KOPT-K1 (cell line): ENCODE results near the gene AQP11.
"Not testable (repeated sequence)": the region's sequence is repeated elsewhere in the genome, so short reads cannot be mapped to it uniquely, and the experiment has no call there.

Experiments
- H3K27ac ChIP-seq: fragments of 200-600 bp; sonication (generic); 2 replicates; pipeline ENCODE4 v1.5.1; 2016; ENCODE audit warnings: antibody characterized with exemption, mild to moderate bottlenecking, low read depth, low read length; ENCODE audit not compliant: poor library complexity, severe bottlenecking
- H3K36me3 ChIP-seq: fragments of 200-600 bp; sonication (generic); 2 replicates; pipeline ENCODE4 v1.5.1; 2017; ENCODE audit warnings: antibody characterized with exemption, mild to moderate bottlenecking, low read length, moderate library complexity; ENCODE audit not compliant: insufficient read depth
- H3K9me3 ChIP-seq: fragments of 200-600 bp; sonication (generic); 2 replicates; pipeline ENCODE4 v1.5.1; 2017; ENCODE audit warnings: antibody characterized with exemption, low read length, mild to moderate bottlenecking; ENCODE audit not compliant: insufficient read depth, poor library complexity, severe bottlenecking

Gene AQP11

GRCh38 chr11:77569676-77570070, 20.1 kb upstream of the AQP11 start:
- Histone ChIP-seq H3K36me3 (no peaks in the 10 kb centered on the region), H3K9me3 (no peaks in the 10 kb centered on the region), H3K27ac (no peak overlapping the region)

- not testable (repeated sequence) for H3K9me3 ChIP-seq, H3K27ac ChIP-seq, H3K36me3 ChIP-seq
These were observed 18.9 kb upstream of the AQP11 start for GRCh38 chr11:77570896-77571295.

- not testable (repeated sequence) for H3K9me3 ChIP-seq, H3K27ac ChIP-seq, H3K36me3 ChIP-seq
These were observed 14.3 kb upstream of the AQP11 start for GRCh38 chr11:77575428-77575827.

- peaks cover 49% of the 10 kb centered on the region for H3K9me3 ChIP-seq
These were observed 8.9 kb upstream of the AQP11 start for GRCh38 chr11:77580712-77581337.

GRCh38 chr11:77589181-77589520, 602 bp upstream of the AQP11 start:
- Histone ChIP-seq H3K27ac (no peak overlapping the region), H3K36me3 (peaks cover 8% of the 10 kb centered on the region), H3K9me3 (peaks cover 10% of the 10 kb centered on the region)

More at GRCh38 chr11:77580712-77581337, 8.9 kb upstream of the AQP11 start:
- Histone ChIP-seq H3K27ac (no peak overlapping the region), H3K36me3 (peaks cover 11% of the 10 kb centered on the region; the same call in 1 of the 2 replicates)

- Histone ChIP-seq H3K27ac (no peak overlapping the region), H3K9me3 (peaks cover 8% of the 10 kb centered on the region), H3K36me3 (peaks cover 8% of the 10 kb centered on the region)
These were observed 535 bp downstream of the AQP11 start for GRCh38 chr11:77590194-77590782.

GRCh38 chr11:77592727-77593126, 3.0 kb downstream of the AQP11 start:
- Histone ChIP-seq H3K36me3 (peaks cover 8% of the 10 kb centered on the region), H3K9me3 (peaks cover 8% of the 10 kb centered on the region), H3K27ac (no peak overlapping the region)

GRCh38 chr11:77593883-77594282, 4.1 kb downstream of the AQP11 start:
- Histone ChIP-seq H3K9me3 (peaks cover 8% of the 10 kb centered on the region), H3K36me3 (peaks cover 8% of the 10 kb centered on the region), H3K27ac (no peak overlapping the region)

- H3K27ac ChIP-seq, result no peak overlapping the region
- H3K9me3 ChIP-seq, result no peaks in the 10 kb centered on the region
- no peaks in the 10 kb centered on the region; the same call in 1 of the 2 replicates for H3K36me3 ChIP-seq
These were observed 6.9 kb downstream of the AQP11 start for GRCh38 chr11:77596626-77597025.

- H3K27ac ChIP-seq, result no peak overlapping the region
- H3K36me3 ChIP-seq, result peaks cover 13% of the 10 kb centered on the region
- H3K9me3 ChIP-seq, result no peaks in the 10 kb centered on the region
These were observed 8.4 kb downstream of the AQP11 start for GRCh38 chr11:77598195-77598594.

- H3K36me3 ChIP-seq, result peaks cover 40% of the 10 kb centered on the region
- H3K27ac ChIP-seq, result no peak overlapping the region
- H3K9me3 ChIP-seq, result no peaks in the 10 kb centered on the region
These were observed 12.8 kb downstream of the AQP11 start for GRCh38 chr11:77602381-77603088.

GRCh38 chr11:77604281-77604680, 14.5 kb downstream of the AQP11 start:
- peaks cover 57% of the 10 kb centered on the region for H3K36me3 ChIP-seq
- no peak overlapping the region for H3K27ac ChIP-seq
- no peaks in the 10 kb centered on the region for H3K9me3 ChIP-seq

GRCh38 chr11:77609234-77609633, 19.5 kb downstream of the AQP11 start:
- Histone ChIP-seq H3K36me3 (peaks cover 94% of the 10 kb centered on the region), H3K27ac (no peak overlapping the region), H3K9me3 (no peaks in the 10 kb centered on the region)

- peaks cover 100% of the 10 kb centered on the region for H3K36me3 ChIP-seq
- H3K27ac ChIP-seq, result no peak overlapping the region
- no peaks in the 10 kb centered on the region for H3K9me3 ChIP-seq
These were observed 22.2 kb downstream of the AQP11 start for GRCh38 chr11:77611921-77612320.

- Histone ChIP-seq H3K36me3 (peaks cover 96% of the 10 kb centered on the region), H3K9me3 (no peaks in the 10 kb centered on the region), H3K27ac (no peak overlapping the region)
These were observed 28.1 kb downstream of the AQP11 start for GRCh38 chr11:77617892-77618291.
